Left ventricle myocardium inferior (tissue), 1 donor: ENCODE data around the gene IGF2BP1. TPM values are rescaled to one million over a fixed set of nuclear protein-coding genes. Genes with fewer than 3 reads are reported as not detected.

Experiments
- DNase-seq: peaks from one replicate; pipeline ENCODE4 v3.0.0-alpha.2; 2020
- H3K27ac ChIP-seq: fragments of 200-600 bp; replicated peaks from 2 replicates; pipeline ENCODE4 v1.8.0; 2021
- H3K27me3 ChIP-seq: fragments of 200-600 bp; 2 replicates; pipeline ENCODE4 v1.8.0; 2021; ENCODE audit warnings: low read depth
- H3K36me3 ChIP-seq: fragments of 200-600 bp; 2 replicates; pipeline ENCODE4 v1.8.0; 2021
- H3K4me1 ChIP-seq: fragments of 200-600 bp; 2 replicates; pipeline ENCODE4 v1.8.0; 2021
- H3K4me3 ChIP-seq: fragments of 200-600 bp; 2 replicates; pipeline ENCODE4 v1.8.0; 2021; ENCODE audit warnings: mild to moderate bottlenecking, moderate library complexity
- H3K9me3 ChIP-seq: fragments of 200-600 bp; replicated peaks from 2 replicates; pipeline ENCODE4 v1.8.0; 2021
- intact Hi-C: fragments of 100-400 bp; cut with micrococcal nuclease; formaldehyde crosslinking; loops from one replicate; pipeline ENCODE4 v1.11.0; 2022
- total RNA-seq: library from RNA; stranded (reverse); fragmentation: NEBNext Ultra II Directional; extraction: Animal tissue kit (Norgen Biotek cat#: 25700); gene quantifications from one replicate; pipeline ENCODE4 v1.2.1, GENCODE V29; 2021
- TF ChIP-seq, protein P1 (sequence below): fragments of 200-600 bp; IDR thresholded peaks from 2 replicates; pipeline ENCODE4 v1.8.0; 2021; ENCODE audit warnings: antibody characterized with exemption, mild to moderate bottlenecking, borderline replicate concordance
- donor health status: DM: no; HTN: yes; CAD: no; lungs with severe emphysema.

IGF2BP1 gene
- total RNA-seq, 1 donor from 2014 or later: not detected

DNA sequence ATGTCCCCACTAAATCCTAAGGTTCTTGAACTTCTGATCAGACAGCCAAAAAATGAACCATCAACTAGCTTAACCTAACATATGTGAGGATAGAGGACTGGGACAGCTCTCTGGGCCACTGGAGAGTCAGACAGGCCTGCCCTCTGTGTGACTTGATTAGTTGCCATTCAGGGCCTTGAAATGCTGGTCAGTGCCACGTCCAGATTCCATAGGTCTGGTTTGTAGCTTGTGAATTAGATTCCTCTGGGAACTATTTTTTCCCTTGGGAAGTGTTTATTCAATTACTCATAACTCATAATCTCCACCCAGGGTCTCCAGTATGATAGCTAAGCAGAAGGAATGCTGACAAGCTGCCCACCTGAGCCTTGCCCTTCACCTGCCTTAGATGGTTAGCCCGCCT lies 48.2 kb downstream of the IGF2BP1 start:
- H3K9me3 ChIP-seq: no peaks in the 10 kb centered on the region
- no peak for DNase-seq
- no peaks in the 10 kb centered on the region for H3K4me1 ChIP-seq
- H3K36me3 ChIP-seq: no peaks in the 10 kb centered on the region
- peaks cover 88% of the 10 kb centered on the region for H3K27me3 ChIP-seq
- intact Hi-C loops: no loop called here
- no peak overlapping the region for H3K27ac ChIP-seq
- TF ChIP-seq, protein P1, sequence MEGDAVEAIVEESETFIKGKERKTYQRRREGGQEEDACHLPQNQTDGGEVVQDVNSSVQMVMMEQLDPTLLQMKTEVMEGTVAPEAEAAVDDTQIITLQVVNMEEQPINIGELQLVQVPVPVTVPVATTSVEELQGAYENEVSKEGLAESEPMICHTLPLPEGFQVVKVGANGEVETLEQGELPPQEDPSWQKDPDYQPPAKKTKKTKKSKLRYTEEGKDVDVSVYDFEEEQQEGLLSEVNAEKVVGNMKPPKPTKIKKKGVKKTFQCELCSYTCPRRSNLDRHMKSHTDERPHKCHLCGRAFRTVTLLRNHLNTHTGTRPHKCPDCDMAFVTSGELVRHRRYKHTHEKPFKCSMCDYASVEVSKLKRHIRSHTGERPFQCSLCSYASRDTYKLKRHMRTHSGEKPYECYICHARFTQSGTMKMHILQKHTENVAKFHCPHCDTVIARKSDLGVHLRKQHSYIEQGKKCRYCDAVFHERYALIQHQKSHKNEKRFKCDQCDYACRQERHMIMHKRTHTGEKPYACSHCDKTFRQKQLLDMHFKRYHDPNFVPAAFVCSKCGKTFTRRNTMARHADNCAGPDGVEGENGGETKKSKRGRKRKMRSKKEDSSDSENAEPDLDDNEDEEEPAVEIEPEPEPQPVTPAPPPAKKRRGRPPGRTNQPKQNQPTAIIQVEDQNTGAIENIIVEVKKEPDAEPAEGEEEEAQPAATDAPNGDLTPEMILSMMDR: no peak
- H3K4me3 ChIP-seq: no peak overlapping the region

DNA sequence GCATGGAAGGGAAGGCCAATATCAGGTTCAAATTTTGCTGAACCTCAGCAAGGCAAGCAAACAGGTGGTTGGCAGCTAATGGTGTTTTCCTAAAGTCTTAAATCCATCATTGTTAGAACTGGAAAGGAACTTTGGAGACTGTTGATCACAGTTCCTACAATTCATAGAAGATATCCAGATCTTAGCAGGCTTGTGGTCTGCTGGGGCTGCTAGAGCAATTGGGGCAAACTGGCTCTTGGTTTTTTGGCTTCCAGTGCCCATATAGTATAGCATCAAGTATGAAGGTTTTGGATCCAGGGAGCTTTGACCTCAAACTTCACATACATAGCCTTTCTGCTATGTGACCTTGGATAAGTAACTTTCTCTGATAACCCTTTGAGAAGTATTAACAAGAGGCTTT lies 49.7 kb downstream of the IGF2BP1 start:
- Histone ChIP-seq H3K4me3 (no peak overlapping the region), H3K27ac (no peak overlapping the region), H3K36me3 (no peaks in the 10 kb centered on the region), H3K27me3 (peaks cover 81% of the 10 kb centered on the region), H3K9me3 (no peaks in the 10 kb centered on the region), H3K4me1 (no peaks in the 10 kb centered on the region)
- TF ChIP-seq, protein P1: no peak
- DNase-seq: no peak
- intact Hi-C loops: no loop called here

DNA sequence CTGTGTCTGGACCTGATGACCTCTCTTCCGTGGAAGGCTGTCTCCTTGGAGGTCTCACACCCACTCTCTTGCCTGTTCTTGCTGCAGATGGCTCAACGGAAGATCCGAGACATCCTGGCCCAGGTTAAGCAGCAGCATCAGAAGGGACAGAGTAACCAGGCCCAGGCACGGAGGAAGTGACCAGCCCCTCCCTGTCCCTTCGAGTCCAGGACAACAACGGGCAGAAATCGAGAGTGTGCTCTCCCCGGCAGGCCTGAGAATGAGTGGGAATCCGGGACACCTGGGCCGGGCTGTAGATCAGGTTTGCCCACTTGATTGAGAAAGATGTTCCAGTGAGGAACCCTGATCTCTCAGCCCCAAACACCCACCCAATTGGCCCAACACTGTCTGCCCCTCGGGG lies 52.1 kb downstream of the IGF2BP1 start:
- Histone ChIP-seq H3K4me1 (no peaks in the 10 kb centered on the region), H3K27ac (no peak overlapping the region), H3K9me3 (no peaks in the 10 kb centered on the region), H3K36me3 (no peaks in the 10 kb centered on the region), H3K4me3 (no peak overlapping the region), H3K27me3 (peaks cover 76% of the 10 kb centered on the region)
- intact Hi-C loops: no loop called here
- no peak for DNase-seq
- TF ChIP-seq, protein P1: no peak

DNA sequence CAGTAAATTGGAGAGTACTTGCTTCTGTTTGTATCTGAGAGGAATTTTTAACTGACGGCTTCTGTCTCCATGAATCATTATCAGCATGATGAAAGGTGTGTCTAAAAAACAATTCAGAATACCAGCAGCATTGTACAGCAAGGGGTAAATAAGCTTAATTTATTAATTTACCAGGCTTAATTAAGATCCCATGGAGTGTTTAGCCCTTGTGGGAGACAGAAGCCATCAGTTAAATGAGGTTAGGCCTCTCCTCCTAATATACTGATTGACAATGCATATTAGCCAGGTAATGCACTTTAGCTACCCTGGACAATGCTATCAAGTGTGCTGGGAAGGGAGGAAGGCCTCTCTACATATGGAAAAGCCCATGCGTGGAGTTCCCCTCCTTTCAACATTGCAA lies 53.4 kb downstream of the IGF2BP1 start:
- no peak overlapping the region for H3K4me3 ChIP-seq
- H3K27me3 ChIP-seq: peaks cover 77% of the 10 kb centered on the region
- H3K27ac ChIP-seq: no peak overlapping the region
- no peak for DNase-seq
- no peaks in the 10 kb centered on the region for H3K4me1 ChIP-seq
- H3K9me3 ChIP-seq: no peaks in the 10 kb centered on the region
- H3K36me3 ChIP-seq: no peaks in the 10 kb centered on the region
- TF ChIP-seq, protein P1: no peak
- intact Hi-C loops: no loop called here

DNA sequence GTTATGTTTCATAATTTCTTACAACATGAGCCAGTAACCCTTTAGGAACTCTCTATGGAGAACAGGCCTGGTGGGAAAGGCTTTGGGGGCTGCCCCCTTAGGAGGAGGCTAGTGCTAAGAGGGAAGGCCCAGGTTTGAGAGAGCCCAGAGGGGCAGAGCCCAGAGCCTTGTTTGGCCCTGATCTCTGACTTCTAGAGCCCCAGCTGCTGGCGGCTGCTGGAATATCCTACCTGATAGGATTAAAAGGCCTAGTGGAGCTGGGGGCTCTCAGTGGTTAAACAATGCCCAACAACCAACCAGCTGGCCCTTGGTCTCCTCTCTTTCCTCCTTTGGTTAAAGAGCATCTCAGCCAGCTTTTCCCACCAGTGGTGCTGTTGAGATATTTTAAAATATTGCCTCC lies 54.1 kb downstream of the IGF2BP1 start:
- peaks cover 77% of the 10 kb centered on the region for H3K27me3 ChIP-seq
- no peak for DNase-seq
- TF ChIP-seq, protein P1: no peak
- intact Hi-C loops: no loop called here
- no peak overlapping the region for H3K27ac ChIP-seq
- no peaks in the 10 kb centered on the region for H3K36me3 ChIP-seq
- H3K4me3 ChIP-seq: no peak overlapping the region
- H3K4me1 ChIP-seq: no peaks in the 10 kb centered on the region
- no peaks in the 10 kb centered on the region for H3K9me3 ChIP-seq
